Measurements from ENCODE around the gene KIF12. TPM values are rescaled to one million over a fixed set of nuclear protein-coding genes. Genes with fewer than 3 reads are reported as not detected.
A peak's percentile ranks its signal among the peaks of the same experiment; 100 is the strongest.

Gene KIF12
- total RNA-seq, 1 donor, result not detected

- peak; percentile 74 for DNase-seq (ENCODE audit: low read depth)
- H3K4me3 ChIP-seq (ENCODE audit: low read depth, low read length), result no peak overlapping the region
- TF ChIP-seq CTCF (IDR thresholded peaks at IDR 0.05; ENCODE audit: insufficient read depth, low read length), result no peak
Observed at GRCh38 chr9:114112778-114113584, 13.9 kb upstream of the KIF12 start.

GRCh38 chr9:114112325-114112724 is 13.2 kb upstream of the KIF12 start:
- DNase-seq (ENCODE audit: low read depth), result peak; percentile 43
- TF ChIP-seq CTCF (IDR thresholded peaks at IDR 0.05; ENCODE audit: insufficient read depth, low read length), result no peak
- H3K4me3 ChIP-seq (ENCODE audit: low read depth, low read length), result no peak overlapping the region

- H3K4me3 ChIP-seq (ENCODE audit: low read depth, low read length), result no peak overlapping the region
- DNase-seq (ENCODE audit: low read depth), result peak; percentile 72
- TF ChIP-seq CTCF (IDR thresholded peaks at IDR 0.05; ENCODE audit: insufficient read depth, low read length), result no peak
Observed at GRCh38 chr9:114110180-114110579, 11.1 kb upstream of the KIF12 start.

DNA sequence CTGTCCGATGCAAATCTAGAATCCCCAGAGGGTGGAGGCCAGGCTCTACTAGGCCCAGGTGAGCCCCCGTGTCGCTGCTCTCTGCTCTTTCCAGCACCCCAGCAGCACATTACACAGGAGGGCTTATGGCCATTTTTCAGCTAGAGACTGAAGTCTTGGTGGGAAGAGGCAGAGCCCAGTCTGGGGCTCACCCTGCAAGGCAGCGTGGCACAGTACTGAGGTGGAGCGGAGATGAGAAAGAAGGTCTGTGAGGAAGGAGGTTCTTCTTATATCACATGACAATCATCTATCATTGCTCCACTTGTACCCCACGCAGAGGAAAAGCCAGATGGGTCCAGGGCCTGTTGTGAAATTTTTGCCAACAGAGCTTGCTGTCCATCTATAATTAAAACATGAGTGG is 10.0 kb upstream of the KIF12 start:
- DNase-seq (ENCODE audit: low read depth), result no peak
- no peak for TF ChIP-seq CTCF (IDR thresholded peaks at IDR 0.05; ENCODE audit: insufficient read depth, low read length)
- H3K4me3 ChIP-seq (ENCODE audit: low read depth, low read length), result no peak overlapping the region

DNA sequence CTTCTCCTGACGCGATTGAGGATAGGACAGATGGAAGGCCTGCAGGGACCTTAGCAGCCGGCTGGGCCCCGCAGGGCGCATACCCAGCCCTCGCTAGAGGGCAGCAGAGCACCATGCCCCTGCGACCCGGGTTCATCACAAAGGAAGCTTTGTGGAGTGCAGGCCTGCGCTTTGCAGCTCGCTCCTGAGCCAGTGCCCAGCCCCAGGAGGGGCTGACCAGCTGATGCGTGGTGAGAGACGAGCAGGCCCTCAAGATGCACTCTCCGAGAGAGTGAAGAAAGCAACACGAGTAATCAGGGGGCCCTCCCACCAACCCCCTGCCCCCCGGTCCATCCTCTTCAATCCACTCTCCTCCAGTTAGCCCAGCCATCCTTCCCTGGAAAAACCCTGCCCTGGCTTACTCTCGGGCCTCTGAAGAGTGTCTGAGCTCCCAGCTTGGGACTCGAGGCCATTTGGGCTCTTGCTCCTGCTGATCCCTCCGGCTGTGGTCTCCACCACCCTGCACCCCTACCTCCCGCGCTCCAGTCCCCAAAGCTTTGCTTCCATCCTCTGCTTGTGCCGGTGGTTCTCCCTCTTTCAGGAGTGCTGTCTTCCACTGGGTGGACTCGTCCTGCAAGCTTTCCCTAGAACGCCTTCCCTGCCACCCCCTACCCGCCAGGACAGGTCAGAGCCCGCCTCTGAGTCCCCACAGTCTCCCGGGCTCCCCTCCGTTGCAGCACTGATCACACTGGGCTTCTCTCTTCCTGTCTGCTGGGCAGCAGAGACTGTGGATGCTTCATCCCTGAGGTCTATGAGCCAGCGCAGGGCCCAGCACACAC is 9.1 kb upstream of the KIF12 start:
- H3K4me3 ChIP-seq (ENCODE audit: low read depth, low read length), result no peak overlapping the region
- DNase-seq (ENCODE audit: low read depth), result peak; percentile 71
- peak; percentile 99 for TF ChIP-seq CTCF (IDR thresholded peaks at IDR 0.05; ENCODE audit: insufficient read depth, low read length)

- DNase-seq (ENCODE audit: low read depth), result no peak
- H3K4me3 ChIP-seq (ENCODE audit: low read depth, low read length), result no peak overlapping the region
- no peak for TF ChIP-seq CTCF (IDR thresholded peaks at IDR 0.05; ENCODE audit: insufficient read depth, low read length)
Observed at GRCh38 chr9:114107286-114108001, 8.4 kb upstream of the KIF12 start.
